ENCODE data around the gene DPYSL4. TPM values are rescaled to one million over a fixed set of nuclear protein-coding genes. Genes with fewer than 3 reads are reported as not detected.
"Not testable (repeated sequence)": the region's sequence is repeated elsewhere in the genome, so short reads cannot be mapped to it uniquely, and the experiment has no call there.

The DPYSL4 gene
- total RNA-seq, 1 donor from 2014 or later: 26.1 TPM

DNA sequence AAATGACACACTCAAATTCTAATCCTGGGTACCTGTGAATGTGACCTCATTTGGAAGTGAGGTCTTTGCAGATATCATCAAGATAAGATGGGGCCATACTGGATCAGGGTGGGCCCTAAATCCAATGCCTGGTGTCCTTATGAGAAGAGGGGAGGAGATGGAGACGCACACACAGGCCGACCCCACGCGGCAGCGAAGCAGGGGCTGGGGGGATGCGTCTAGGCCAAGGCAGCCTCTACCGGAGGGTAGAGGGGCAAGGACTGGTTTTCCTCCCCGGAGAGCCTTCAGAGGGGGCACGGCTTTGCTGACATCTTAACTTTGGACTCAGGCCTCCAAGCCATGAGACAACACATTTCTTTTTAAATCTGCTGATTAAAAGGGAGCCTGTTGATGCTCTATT, 33.3 kb downstream of the DPYSL4 start:
- Mint-ChIP-seq H3K36me3 (ENCODE audit: low read depth, unreplicated experiment) (peaks cover 31% of the 10 kb centered on the region), H3K4me3 (ENCODE audit: unreplicated experiment) (no peak overlapping the region), H3K9me3 (ENCODE audit: unreplicated experiment) (peaks cover 20% of the 10 kb centered on the region), H3K27me3 (ENCODE audit: low read depth, unreplicated experiment) (peaks cover 3% of the 10 kb centered on the region), H3K4me1 (ENCODE audit: low read depth, unreplicated experiment) (peaks cover 2% of the 10 kb centered on the region), H3K27ac (ENCODE audit: unreplicated experiment) (no peak overlapping the region)
- no peak overlapping the region for H3K9ac ChIP-seq (ENCODE audit: low read length)
- no peak overlapping the region for H3K4me3 ChIP-seq (ENCODE audit: insufficient read depth, low read depth, low read length)
- H3K79me2 ChIP-seq (ENCODE audit: insufficient read depth, low read length): no peaks in the 10 kb centered on the region
- no peak overlapping the region for H3K4me2 ChIP-seq (ENCODE audit: low read length)
- H3K27me3 ChIP-seq (ENCODE audit: insufficient read depth, low read length): no peaks in the 10 kb centered on the region
- no peak overlapping the region for H2AFZ ChIP-seq (ENCODE audit: low read depth, low read length)
- FAIRE-seq (no peak), DNase-seq (ENCODE audit: low read depth) (no peak)
- no peaks in the 10 kb centered on the region for H3K36me3 ChIP-seq (ENCODE audit: insufficient read depth, low read length)
- no peak overlapping the region for H3K27ac ChIP-seq (ENCODE audit: low read depth, low read length)
- H4K20me1 ChIP-seq (ENCODE audit: insufficient read depth, low read length): no peaks in the 10 kb centered on the region
- no peak for TF ChIP-seq EZH2 (IDR thresholded peaks at IDR 0.05; ENCODE audit: insufficient read depth, low read length)
- TF ChIP-seq, protein P1, sequence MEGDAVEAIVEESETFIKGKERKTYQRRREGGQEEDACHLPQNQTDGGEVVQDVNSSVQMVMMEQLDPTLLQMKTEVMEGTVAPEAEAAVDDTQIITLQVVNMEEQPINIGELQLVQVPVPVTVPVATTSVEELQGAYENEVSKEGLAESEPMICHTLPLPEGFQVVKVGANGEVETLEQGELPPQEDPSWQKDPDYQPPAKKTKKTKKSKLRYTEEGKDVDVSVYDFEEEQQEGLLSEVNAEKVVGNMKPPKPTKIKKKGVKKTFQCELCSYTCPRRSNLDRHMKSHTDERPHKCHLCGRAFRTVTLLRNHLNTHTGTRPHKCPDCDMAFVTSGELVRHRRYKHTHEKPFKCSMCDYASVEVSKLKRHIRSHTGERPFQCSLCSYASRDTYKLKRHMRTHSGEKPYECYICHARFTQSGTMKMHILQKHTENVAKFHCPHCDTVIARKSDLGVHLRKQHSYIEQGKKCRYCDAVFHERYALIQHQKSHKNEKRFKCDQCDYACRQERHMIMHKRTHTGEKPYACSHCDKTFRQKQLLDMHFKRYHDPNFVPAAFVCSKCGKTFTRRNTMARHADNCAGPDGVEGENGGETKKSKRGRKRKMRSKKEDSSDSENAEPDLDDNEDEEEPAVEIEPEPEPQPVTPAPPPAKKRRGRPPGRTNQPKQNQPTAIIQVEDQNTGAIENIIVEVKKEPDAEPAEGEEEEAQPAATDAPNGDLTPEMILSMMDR (IDR thresholded peaks at IDR 0.05; ENCODE audit: insufficient read depth, low read depth, low read length): no peak
- no peaks in the 10 kb centered on the region for H3K4me1 ChIP-seq (ENCODE audit: insufficient read depth, low read length)
- peaks cover 4% of the 10 kb centered on the region for H3K9me3 ChIP-seq (ENCODE audit: insufficient read depth, low read depth, low read length)

DNA sequence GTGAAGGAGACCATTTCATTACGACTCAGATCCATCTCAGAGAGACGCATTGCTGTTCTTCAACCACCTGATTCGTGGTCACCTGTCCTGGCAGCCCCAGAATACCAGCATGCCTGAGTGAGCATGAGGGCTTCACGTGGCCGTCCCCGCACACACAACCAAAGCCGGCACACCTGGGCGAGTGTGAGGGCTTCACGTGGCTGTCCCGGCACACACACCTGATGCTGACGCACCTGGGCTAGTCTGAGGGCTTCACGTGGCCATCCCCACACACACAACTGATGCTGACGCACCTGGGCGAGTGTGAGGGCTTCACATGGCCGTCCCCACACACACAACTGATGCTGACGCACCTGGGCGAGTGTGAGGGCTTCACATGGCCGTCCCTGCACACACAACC, 34.2 kb downstream of the DPYSL4 start:
- H3K9ac ChIP-seq (ENCODE audit: low read length); H3K4me2 ChIP-seq (ENCODE audit: low read length); H3K4me3 ChIP-seq (ENCODE audit: insufficient read depth, low read depth, low read length); H3K36me3 ChIP-seq (ENCODE audit: insufficient read depth, low read length); H2AFZ ChIP-seq (ENCODE audit: low read depth, low read length); H3K27me3 ChIP-seq (ENCODE audit: insufficient read depth, low read length); H3K27me3 Mint-ChIP-seq (ENCODE audit: low read depth, unreplicated experiment); H3K27ac ChIP-seq (ENCODE audit: low read depth, low read length); H3K4me3 Mint-ChIP-seq (ENCODE audit: unreplicated experiment); H3K4me1 Mint-ChIP-seq (ENCODE audit: low read depth, unreplicated experiment); H3K79me2 ChIP-seq (ENCODE audit: insufficient read depth, low read length); H4K20me1 ChIP-seq (ENCODE audit: insufficient read depth, low read length); FAIRE-seq; H3K27ac Mint-ChIP-seq (ENCODE audit: unreplicated experiment); DNase-seq (ENCODE audit: low read depth); H3K9me3 ChIP-seq (ENCODE audit: insufficient read depth, low read depth, low read length); H3K4me1 ChIP-seq (ENCODE audit: insufficient read depth, low read length): not testable (repeated sequence)
- Mint-ChIP-seq H3K36me3 (ENCODE audit: low read depth, unreplicated experiment) (peaks cover 23% of the 10 kb centered on the region), H3K9me3 (ENCODE audit: unreplicated experiment) (peaks cover 15% of the 10 kb centered on the region)

- Histone ChIP-seq H2AFZ (ENCODE audit: low read depth, low read length) (peak overlapping the region; percentile 9), H3K9me3 (ENCODE audit: insufficient read depth, low read depth, low read length) (no peaks in the 10 kb centered on the region), H3K27me3 (ENCODE audit: insufficient read depth, low read length) (no peaks in the 10 kb centered on the region), H3K9ac (ENCODE audit: low read length) (no peak overlapping the region), H3K4me3 (ENCODE audit: insufficient read depth, low read depth, low read length) (no peak overlapping the region), H4K20me1 (ENCODE audit: insufficient read depth, low read length) (no peaks in the 10 kb centered on the region), H3K36me3 (ENCODE audit: insufficient read depth, low read length) (no peaks in the 10 kb centered on the region), H3K79me2 (ENCODE audit: insufficient read depth, low read length) (no peaks in the 10 kb centered on the region), H3K27ac (ENCODE audit: low read depth, low read length) (no peak overlapping the region), H3K4me1 (ENCODE audit: insufficient read depth, low read length) (no peaks in the 10 kb centered on the region), H3K4me2 (ENCODE audit: low read length) (no peak overlapping the region)
- TF ChIP-seq, protein P1 (IDR thresholded peaks at IDR 0.05; ENCODE audit: insufficient read depth, low read depth, low read length): no peak
- no peak for TF ChIP-seq EZH2 (IDR thresholded peaks at IDR 0.05; ENCODE audit: insufficient read depth, low read length)
- FAIRE-seq: no peak
- no peak for DNase-seq (ENCODE audit: low read depth)
- Mint-ChIP-seq H3K27me3 (ENCODE audit: low read depth, unreplicated experiment) (peaks cover 6% of the 10 kb centered on the region), H3K36me3 (ENCODE audit: low read depth, unreplicated experiment) (peaks cover 19% of the 10 kb centered on the region), H3K4me1 (ENCODE audit: low read depth, unreplicated experiment) (peaks cover 2% of the 10 kb centered on the region), H3K4me3 (ENCODE audit: unreplicated experiment) (no peak overlapping the region), H3K9me3 (ENCODE audit: unreplicated experiment) (peaks cover 9% of the 10 kb centered on the region), H3K27ac (ENCODE audit: unreplicated experiment) (no peak overlapping the region)
These were observed 36.0 kb downstream of the DPYSL4 start for GRCh38 chr10:132222726-132223125.

Data from astrocyte (in vitro differentiated cells and primary cell).